PC-3 (cell line): ENCODE measurements around the gene ARHGAP5.

Experiments
- EZH2 ChIP-seq: fragments of 300-600 bp; sonication (generic); IDR thresholded peaks from one replicate; pipeline ENCODE4 v1.6.1; 2017; ENCODE audit warnings: antibody characterized with exemption, mild to moderate bottlenecking, low read length; ENCODE audit not compliant: unreplicated experiment
- EZH2phosphoT487 ChIP-seq: fragments of 300-600 bp; sonication (generic); IDR thresholded peaks from 2 replicates; pipeline ENCODE4 v1.6.1; 2018; ENCODE audit warnings: mild to moderate bottlenecking, antibody characterized with exemption, low read length, borderline replicate concordance
- TF ChIP-seq, protein P1 (sequence below): fragments of 300-600 bp; sonication (generic); conservative IDR thresholded peaks from 2 replicates; pipeline ENCODE4 v1.5.1; 2017; ENCODE audit warnings: antibody characterized with exemption, low read depth, mild to moderate bottlenecking, low read length

DNA sequence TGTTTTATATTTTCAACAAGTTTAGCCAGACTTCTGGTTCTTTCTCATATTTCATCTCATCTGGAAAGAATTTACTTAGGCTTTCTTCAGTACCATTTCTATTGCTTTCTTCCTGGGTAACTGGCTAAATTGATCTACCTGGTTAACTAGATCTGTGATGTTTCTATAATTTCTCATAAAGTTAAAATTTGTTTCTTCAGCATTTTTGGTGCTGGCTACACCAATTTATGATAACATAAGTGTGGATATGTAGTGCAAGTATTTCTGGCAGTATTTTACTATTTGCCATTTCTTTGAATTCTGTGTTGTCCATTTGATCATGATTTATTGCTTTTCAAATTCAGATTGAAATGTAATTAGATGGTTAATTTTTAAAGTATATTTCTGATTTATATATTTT lies 25.9 kb downstream of the ARHGAP5 start:
- TF ChIP-seq EZH2: no peak
- TF ChIP-seq, protein P1, sequence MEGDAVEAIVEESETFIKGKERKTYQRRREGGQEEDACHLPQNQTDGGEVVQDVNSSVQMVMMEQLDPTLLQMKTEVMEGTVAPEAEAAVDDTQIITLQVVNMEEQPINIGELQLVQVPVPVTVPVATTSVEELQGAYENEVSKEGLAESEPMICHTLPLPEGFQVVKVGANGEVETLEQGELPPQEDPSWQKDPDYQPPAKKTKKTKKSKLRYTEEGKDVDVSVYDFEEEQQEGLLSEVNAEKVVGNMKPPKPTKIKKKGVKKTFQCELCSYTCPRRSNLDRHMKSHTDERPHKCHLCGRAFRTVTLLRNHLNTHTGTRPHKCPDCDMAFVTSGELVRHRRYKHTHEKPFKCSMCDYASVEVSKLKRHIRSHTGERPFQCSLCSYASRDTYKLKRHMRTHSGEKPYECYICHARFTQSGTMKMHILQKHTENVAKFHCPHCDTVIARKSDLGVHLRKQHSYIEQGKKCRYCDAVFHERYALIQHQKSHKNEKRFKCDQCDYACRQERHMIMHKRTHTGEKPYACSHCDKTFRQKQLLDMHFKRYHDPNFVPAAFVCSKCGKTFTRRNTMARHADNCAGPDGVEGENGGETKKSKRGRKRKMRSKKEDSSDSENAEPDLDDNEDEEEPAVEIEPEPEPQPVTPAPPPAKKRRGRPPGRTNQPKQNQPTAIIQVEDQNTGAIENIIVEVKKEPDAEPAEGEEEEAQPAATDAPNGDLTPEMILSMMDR: no peak
- no peak for TF ChIP-seq EZH2phosphoT487
